ENCODE data around the gene TMEM212. TPM values are rescaled to one million over a fixed set of nuclear protein-coding genes. Genes with fewer than 3 reads are reported as not detected.
A peak's percentile ranks its signal among the peaks of the same experiment; 100 is the strongest.

The TMEM212 gene
- total RNA-seq (10 to 100 TPM; 11.5 to 16.5 TPM), polyA plus RNA-seq (1 to 10 TPM; 1.5 to 4.6 TPM)
- long read RNA-seq, donor 1, partial matches to known transcripts = 0 of 1 reads
- long read RNA-seq, donor 1, other reads (novel, unspliced or antisense) = 0 of 1 reads
- long read RNA-seq, donor 2 = 0 reads
- long read RNA-seq, donor 3 = 0 reads
- long read RNA-seq, donor 4 = 0 reads
- long read RNA-seq, donor 5, partial matches to known transcripts = 0 of 1 reads
- long read RNA-seq, donor 5, other reads (novel, unspliced or antisense) = 0 of 1 reads

GRCh38 chr3:171842864-171843518, at the start of gene TMEM212:
Gene TMEM212 (plus strand): TSS chr3:171843349. CDS start chr3:171843384, 35 bp downstream.
- peak within 1 kb of the TSS in 1 of 2 donors; percentile 47 for H3K27ac ChIP-seq (ENCODE audit: low read depth in 1 of 2, low read length in 1 of 2)
- no peaks in the 10 kb centered on the region for H3K36me3 ChIP-seq (ENCODE audit: control insufficient read depth in 4 of 4, insufficient read depth in 4 of 4, low read length in 4 of 4)
- ATAC-seq (ENCODE audit: insufficient read depth, low FRiP score) (no peak), DNase-seq (no peak)
- H3K4me3 ChIP-seq = no peak within 1 kb of the TSS
- no peaks in the 10 kb centered on the region for H3K27me3 ChIP-seq (ENCODE audit: control insufficient read depth in 3 of 3, insufficient read depth in 3 of 3, low read length in 2 of 3)
- H3K4me1 ChIP-seq (ENCODE audit: control insufficient read depth in 5 of 5, insufficient read depth in 5 of 5, low read length in 5 of 5) = peaks cover 0 to 7% (median 4%) of the 10 kb centered on the region in 5 donors
- H3K9me3 ChIP-seq (ENCODE audit: control insufficient read depth in 4 of 4, insufficient read depth in 3 of 4, low read length in 3 of 4) = no peaks in the 10 kb centered on the region
- no peak within 1 kb of the TSS for H3K9ac ChIP-seq (ENCODE audit: insufficient read depth in 1 of 2, low read length in 2 of 2)
- 53 to 70% methylated on average over 5 of the region's 5 CpGs for WGBS, 2 donors
- TF ChIP-seq CTCF (IDR thresholded peaks at IDR 0.05; ENCODE audit: control extremely low read depth, extremely low read depth) = no peak

DNA sequence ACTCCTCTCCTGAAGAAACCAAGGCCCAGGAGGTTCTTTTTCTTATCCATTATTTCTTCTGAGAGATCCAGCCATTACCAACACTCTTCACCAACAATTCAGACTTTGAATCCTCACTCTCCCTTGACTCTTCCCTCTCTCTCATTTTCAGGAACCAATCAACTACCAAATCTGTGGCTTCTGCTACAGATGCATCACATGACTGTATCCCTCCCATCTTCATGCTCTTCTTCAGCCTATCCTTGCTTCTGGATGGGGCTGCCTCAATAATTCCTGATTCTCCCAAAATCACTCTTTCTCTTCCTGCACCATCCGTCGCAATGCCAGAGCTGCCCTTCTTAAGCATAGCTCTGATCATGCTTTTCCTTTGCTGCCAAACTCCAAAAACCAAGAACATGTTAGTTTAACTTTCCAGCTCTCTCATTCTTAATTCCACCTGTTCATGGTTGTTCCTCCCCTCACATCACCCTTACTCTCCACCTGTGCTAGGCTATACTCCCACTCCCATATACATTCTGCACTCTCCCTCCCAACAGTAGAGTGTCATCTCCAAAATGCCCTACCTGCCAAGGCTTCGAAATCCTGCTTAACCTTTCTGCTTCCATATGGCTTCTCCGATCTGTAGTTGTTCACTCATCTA, 46.4 kb upstream of the TMEM212 start:
- Histone ChIP-seq H3K4me3 (no peak overlapping the region), H3K27ac (ENCODE audit: low read depth in 1 of 2, low read length in 1 of 2) (no peak overlapping the region), H3K9me3 (ENCODE audit: control insufficient read depth in 4 of 4, insufficient read depth in 3 of 4, low read length in 3 of 4) (no peaks in the 10 kb centered on the region), H3K4me1 (ENCODE audit: control insufficient read depth in 5 of 5, insufficient read depth in 5 of 5, low read length in 5 of 5) (peaks cover 0 to 6% (median 0%) of the 10 kb centered on the region in 5 donors), H3K9ac (ENCODE audit: insufficient read depth in 1 of 2, low read length in 2 of 2) (no peak overlapping the region), H3K36me3 (ENCODE audit: control insufficient read depth in 4 of 4, insufficient read depth in 4 of 4, low read length in 4 of 4) (no peaks in the 10 kb centered on the region), H3K27me3 (ENCODE audit: control insufficient read depth in 3 of 3, insufficient read depth in 3 of 3, low read length in 2 of 3) (peaks cover 0 to 3% (median 0%) of the 10 kb centered on the region in 3 donors)
- 97 to 98% methylated on average over 4 of the region's 4 CpGs for WGBS, 2 donors
- TF ChIP-seq CTCF (IDR thresholded peaks at IDR 0.05; ENCODE audit: control extremely low read depth, extremely low read depth) = no peak
- DNase-seq (no peak), ATAC-seq (ENCODE audit: insufficient read depth, low FRiP score) (no peak)

- WGBS, 2 donors = 82 to 91% methylated on average over 1 of the region's 1 CpG
- Histone ChIP-seq H3K4me1 (ENCODE audit: control insufficient read depth in 5 of 5, insufficient read depth in 5 of 5, low read length in 5 of 5) (peaks cover 0 to 3% (median 1%) of the 10 kb centered on the region in 5 donors), H3K27me3 (ENCODE audit: control insufficient read depth in 3 of 3, insufficient read depth in 3 of 3, low read length in 2 of 3) (peaks cover 0 to 3% (median 0%) of the 10 kb centered on the region in 3 donors), H3K27ac (ENCODE audit: low read depth in 1 of 2, low read length in 1 of 2) (no peak overlapping the region), H3K4me3 (no peak overlapping the region), H3K36me3 (ENCODE audit: control insufficient read depth in 4 of 4, insufficient read depth in 4 of 4, low read length in 4 of 4) (no peaks in the 10 kb centered on the region), H3K9ac (ENCODE audit: insufficient read depth in 1 of 2, low read length in 2 of 2) (no peak overlapping the region), H3K9me3 (ENCODE audit: control insufficient read depth in 4 of 4, insufficient read depth in 3 of 4, low read length in 3 of 4) (no peaks in the 10 kb centered on the region)
- no peak for TF ChIP-seq CTCF (IDR thresholded peaks at IDR 0.05; ENCODE audit: control extremely low read depth, extremely low read depth)
- ATAC-seq (ENCODE audit: insufficient read depth, low FRiP score) = no peak
- DNase-seq = no peak
Measured at GRCh38 chr3:171797265-171797679, 45.9 kb upstream of the TMEM212 start.
